H9 (cell line): ENCODE data around the gene SORD. TPM values are rescaled to one million over a fixed set of nuclear protein-coding genes. Genes with fewer than 3 reads are reported as not detected.

ENCODE experiments used
- DNase-seq: peaks from one replicate; pipeline ENCODE4 v3.0.0-alpha.2; 2017
- H2AFZ ChIP-seq: one replicate; pipeline ENCODE4 v1.6.1; 2013; ENCODE audit warnings: mild to moderate bottlenecking, low read length, control low read depth, moderate library complexity
- H2AK5ac ChIP-seq: 2 replicates; pipeline ENCODE4 v1.6.1; 2013; ENCODE audit warnings: low read length, control low read depth, mixed read lengths; ENCODE audit not compliant: insufficient read length
- H2BK120ac ChIP-seq: one replicate; pipeline ENCODE4 v1.6.1; 2013; ENCODE audit warnings: low read depth, mild to moderate bottlenecking, low read length, control low read depth, inconsistent platforms; ENCODE audit not compliant: poor library complexity, severe bottlenecking
- H2BK12ac ChIP-seq: 2 replicates; pipeline ENCODE4 v1.6.1; 2013; ENCODE audit warnings: low read length, control low read depth, mixed read lengths, low read depth; ENCODE audit not compliant: insufficient read length
- H2BK15ac ChIP-seq: 2 replicates; pipeline ENCODE4 v1.6.1; 2013; ENCODE audit warnings: low read depth, low read length, control low read depth
- H2BK20ac ChIP-seq: one replicate; pipeline ENCODE4 v1.6.1; 2013; ENCODE audit warnings: low read depth, mild to moderate bottlenecking, low read length, control low read depth, inconsistent platforms; ENCODE audit not compliant: poor library complexity, severe bottlenecking
- H2BK5ac ChIP-seq: 2 replicates; pipeline ENCODE4 v1.6.1; 2013; ENCODE audit warnings: low read length, control low read depth, mixed read lengths; ENCODE audit not compliant: insufficient read length
- H3K14ac ChIP-seq: 2 replicates; pipeline ENCODE4 v1.6.1; 2013; ENCODE audit warnings: low read length, control low read depth; ENCODE audit not compliant: insufficient read depth
- H3K18ac ChIP-seq: 2 replicates; pipeline ENCODE4 v1.6.1; 2013; ENCODE audit warnings: low read depth, mild to moderate bottlenecking, mixed read lengths, low read length, control low read depth; ENCODE audit not compliant: insufficient read length
- H3K23ac ChIP-seq: 2 replicates; pipeline ENCODE4 v1.6.1; 2013; ENCODE audit warnings: low read length, control low read depth, mixed read lengths, low read depth; ENCODE audit not compliant: insufficient read length
- H3K23me2 ChIP-seq: 2 replicates; pipeline ENCODE4 v1.6.1; 2013; ENCODE audit warnings: low read depth, mild to moderate bottlenecking, mixed read lengths, low read length, control low read depth; ENCODE audit not compliant: insufficient read length, poor library complexity, severe bottlenecking
- H3K27ac ChIP-seq: 2 replicates; pipeline ENCODE4 v1.5.1; 2013; ENCODE audit warnings: low read length, control low read depth, mixed read lengths, low read depth; ENCODE audit not compliant: insufficient read length
- H3K27me3 ChIP-seq: 2 replicates; pipeline ENCODE4 v1.6.1; 2013; ENCODE audit warnings: low read length, control low read depth, inconsistent platforms; ENCODE audit not compliant: insufficient read depth
- H3K4ac ChIP-seq: 2 replicates; pipeline ENCODE4 v1.6.1; 2013; ENCODE audit warnings: low read depth, mild to moderate bottlenecking, control low read depth, inconsistent platforms, low read length, moderate library complexity
- H3K4me1 ChIP-seq: 2 replicates; pipeline ENCODE4 v1.6.1; 2013; ENCODE audit warnings: low read length, control low read depth, inconsistent platforms; ENCODE audit not compliant: insufficient read depth
- H3K4me2 ChIP-seq: 2 replicates; pipeline ENCODE4 v1.6.1; 2013; ENCODE audit warnings: low read length, control low read depth, mixed read lengths; ENCODE audit not compliant: insufficient read length, insufficient read depth
- H3K56ac ChIP-seq: 2 replicates; pipeline ENCODE4 v1.6.1; 2013; ENCODE audit warnings: low read depth, mild to moderate bottlenecking, mixed read lengths, low read length, control low read depth; ENCODE audit not compliant: insufficient read length
- H3K79me1 ChIP-seq: 2 replicates; pipeline ENCODE4 v1.6.1; 2013; ENCODE audit warnings: low read depth, mild to moderate bottlenecking, moderate library complexity, low read length, control low read depth, inconsistent platforms; ENCODE audit not compliant: insufficient read depth, poor library complexity, severe bottlenecking
- H3K79me2 ChIP-seq: 2 replicates; pipeline ENCODE4 v1.6.1; 2013; ENCODE audit warnings: low read length, control low read depth, inconsistent platforms; ENCODE audit not compliant: insufficient read depth
- H3K9ac ChIP-seq: 2 replicates; pipeline ENCODE4 v1.6.1; 2013; ENCODE audit warnings: low read length, control low read depth, mixed read lengths; ENCODE audit not compliant: insufficient read length; ENCODE audit errors: extremely low read depth
- H3K9me3 ChIP-seq: one replicate; pipeline ENCODE4 v1.6.1; 2013; ENCODE audit warnings: low read depth, low read length, inconsistent platforms; ENCODE audit not compliant: control insufficient read depth
- H3T11ph ChIP-seq: one replicate; pipeline ENCODE4 v1.6.1; 2013; ENCODE audit warnings: mild to moderate bottlenecking, low read length, control low read depth, inconsistent platforms
- H4K20me1 ChIP-seq: one replicate; pipeline ENCODE4 v1.6.1; 2013; ENCODE audit not compliant: control insufficient read depth, insufficient read length, insufficient read depth
- H4K5ac ChIP-seq: 2 replicates; pipeline ENCODE4 v1.6.1; 2013; ENCODE audit warnings: low read depth, mild to moderate bottlenecking, mixed read lengths, low read length, control low read depth; ENCODE audit not compliant: insufficient read length
- H4K8ac ChIP-seq: replicated peaks from 2 replicates; pipeline ENCODE4 v1.6.1; 2013; ENCODE audit warnings: low read length, control low read depth, mixed read lengths, low read depth; ENCODE audit not compliant: insufficient read length
- H4K91ac ChIP-seq: 2 replicates; pipeline ENCODE4 v1.6.1; 2013; ENCODE audit warnings: low read depth, mild to moderate bottlenecking, moderate library complexity, mixed read lengths, low read length, control low read depth; ENCODE audit not compliant: insufficient read length
- H3K27ac Mint-ChIP-seq, 3 experiments: 2 replicates in 2 of 3; 3 replicates in 1 of 3; pipeline ENCODE4 v1.8.0; 2020 to 2021; ENCODE audit warnings: mixed read lengths in 3 of 3, mild to moderate bottlenecking in 1 of 3, moderate library complexity in 1 of 3
- H3K27me3 Mint-ChIP-seq: 2 replicates; pipeline ENCODE4 v1.8.0; 2021; ENCODE audit warnings: low read depth, mild to moderate bottlenecking, moderate library complexity, mixed read lengths
- H3K36me3 Mint-ChIP-seq, 3 experiments: 2 replicates in 2 of 3; 3 replicates in 1 of 3; pipeline ENCODE4 v1.8.0; 2020 to 2021; ENCODE audit warnings: low read depth in 3 of 3, mixed read lengths in 3 of 3; ENCODE audit not compliant: insufficient read depth in 1 of 3
- H3K4me1 Mint-ChIP-seq, 2 experiments: 2 replicates each; pipeline ENCODE4 v1.8.0; 2020; ENCODE audit warnings: mixed read lengths in 2 of 2
- H3K4me3 Mint-ChIP-seq, 2 experiments: 2 replicates in 1 of 2; 3 replicates in 1 of 2; pipeline ENCODE4 v1.8.0; 2020 to 2021; ENCODE audit warnings: mild to moderate bottlenecking in 2 of 2, mixed read lengths in 2 of 2, moderate library complexity in 1 of 2
- H3K9me3 Mint-ChIP-seq, 2 experiments: 2 replicates in 1 of 2; 3 replicates in 1 of 2; pipeline ENCODE4 v1.8.0; 2020; ENCODE audit warnings: mild to moderate bottlenecking in 2 of 2, mixed read lengths in 2 of 2, moderate library complexity in 1 of 2
- CTCF ChIP-seq: fragments of 200-600 bp; sonication (generic); conservative IDR thresholded peaks from 3 replicates; pipeline ENCODE4 v1.8.0; 2021; ENCODE audit warnings: antibody characterized with exemption, mild to moderate bottlenecking
- WGBS: extraction: QIAGEN DNeasy Blood & Tissue Kit; methylation state at CpG from one replicate; pipeline ENCODE4 v1.1.7; 2013; ENCODE audit warnings: missing lambda C conversion rate, low lambda C conversion rate, mixed read lengths; ENCODE audit not compliant: insufficient read length; ENCODE audit errors: extremely low coverage; 5-methylcytosine and 5-hydroxymethylcytosine counted together
- total RNA-seq: library from RNA; stranded (reverse); gene quantifications from 2 replicates; pipeline ENCODE4 v1.2.1, GENCODE V29; 2021

Gene SORD
- total RNA-seq, 1 experiment from 2014 or later = 35.2 TPM

GRCh38 chr15:45110256-45110820 is 87.3 kb downstream of the SORD start:
- peak overlapping the region in 1 of 2 experiments; percentile 32; a peak in 1 of 5 replicates for H3K4me3 Mint-ChIP-seq
- H2BK15ac ChIP-seq = no peak overlapping the region
- H3K9me3 ChIP-seq = no peaks in the 10 kb centered on the region
- no peak overlapping the region for H4K8ac ChIP-seq
- H3K79me1 ChIP-seq = no peaks in the 10 kb centered on the region
- DNase-seq = no peak
- whole genome bisulfite sequencing = no CpG with 5 or more reads among the region's 11 CpGs
- H3K27me3 ChIP-seq = peaks cover 52% of the 10 kb centered on the region
- H3K9ac ChIP-seq = no peak overlapping the region
- no peak overlapping the region for H2BK120ac ChIP-seq
- no peak overlapping the region for H2AK5ac ChIP-seq
- H2BK5ac ChIP-seq = no peak overlapping the region
- H2AFZ ChIP-seq = no peak overlapping the region
- H3T11ph ChIP-seq = no peak overlapping the region
- H2BK20ac ChIP-seq = no peak overlapping the region
- H4K91ac ChIP-seq = no peak overlapping the region
- H3K4me2 ChIP-seq = no peak overlapping the region
- H3K36me3 Mint-ChIP-seq = no peaks in the 10 kb centered on the region; a peak in 1 of 7 replicates
- no peaks in the 10 kb centered on the region; the same call in 1 of the 2 replicates for H3K4me1 ChIP-seq
- H3K79me2 ChIP-seq = no peaks in the 10 kb centered on the region
- H4K5ac ChIP-seq = no peak overlapping the region
- H3K23ac ChIP-seq = no peak overlapping the region
- H3K56ac ChIP-seq = no peak overlapping the region
- no peak overlapping the region for H3K14ac ChIP-seq
- H3K27me3 Mint-ChIP-seq = peaks cover 71% of the 10 kb centered on the region
- no peaks in the 10 kb centered on the region for H3K23me2 ChIP-seq
- H3K4me1 Mint-ChIP-seq = peaks cover 18 to 26% of the 10 kb centered on the region in 2 experiments
- no peak overlapping the region for H3K27ac ChIP-seq
- no peak overlapping the region for H3K18ac ChIP-seq
- no peak overlapping the region for H3K4ac ChIP-seq
- H2BK12ac ChIP-seq = no peak overlapping the region
- no peak overlapping the region for H3K27ac Mint-ChIP-seq
- TF ChIP-seq CTCF = peak; percentile 35
- H4K20me1 ChIP-seq = peaks cover 3% of the 10 kb centered on the region
- peaks cover 0 to 4% of the 10 kb centered on the region in 2 experiments; a peak in 2 of 5 replicates for H3K9me3 Mint-ChIP-seq
